PC-3 (cell line): Measurements from ENCODE around the gene CHAF1A. TPM values are rescaled to one million over a fixed set of nuclear protein-coding genes. Genes with fewer than 3 reads are reported as not detected.
A peak's percentile ranks its signal among the peaks of the same experiment; 100 is the strongest.

Experiments
- ATAC-seq: fragments of 200-7000 bp; cut with Tn5 transposase; 2 replicates; pipeline ENCODE4 v1.9.1; 2020; ENCODE audit warnings: mild to moderate bottlenecking, moderate library complexity
- Bru-seq: library from RNA; stranded (reverse); fragments of 400-500 nt; gene quantifications from one replicate; lab custom pipeline; 2021; lab: Mats Ljungman, UMichigan
- BruChase-seq, 2 experiments: library from RNA; stranded (reverse); fragments of 400-500 nt; gene quantifications; one replicate each; lab custom pipeline; 2021; lab: Mats Ljungman, UMichigan
- BruUV-seq: library from RNA; stranded (reverse); fragments of 400-500 nt; replicated peaks from 2 replicates; lab custom pipeline; 2021; lab: Mats Ljungman, UMichigan
- CTCF ChIA-PET: fragments of 300-600 bp; sonication (Branson Sonifier 250); formaldehyde crosslinking; loops from one replicate; lab custom pipeline; 2022; ENCODE audit warnings: antibody characterized with exemption; lab: Charles Lee
- POLR2A ChIA-PET: fragments of 300-600 bp; sonication (Branson Sonifier 250); formaldehyde crosslinking; loops from one replicate; lab custom pipeline; 2022; ENCODE audit warnings: antibody characterized with exemption; ENCODE audit not compliant: unreplicated experiment; lab: Charles Lee
- DNase-seq: peaks from one replicate; pipeline ENCODE4 v3.0.0-alpha.2; 2015
- H2AFZ ChIP-seq: fragments of 300-600 bp; sonication (generic); 2 replicates; pipeline ENCODE4 v1.6.0; 2016; ENCODE audit warnings: antibody characterized with exemption, low read length
- H3F3A ChIP-seq: fragments of 300-600 bp; sonication (generic); one replicate; pipeline ENCODE4 v1.6.0; 2017; ENCODE audit warnings: antibody characterized with exemption, low read length, control low read depth, mild to moderate bottlenecking; ENCODE audit not compliant: unreplicated experiment
- H3K27ac ChIP-seq: fragments of 300-600 bp; sonication (generic); 2 replicates; pipeline ENCODE4 v1.5.1; 2016; ENCODE audit warnings: mild to moderate bottlenecking, low read length
- H3K27me3 ChIP-seq: fragments of 300-600 bp; sonication (generic); 2 replicates; pipeline ENCODE4 v1.6.1; 2016; ENCODE audit warnings: low read length, mixed read lengths
- H3K36me3 ChIP-seq: fragments of 300-600 bp; sonication (generic); 2 replicates; pipeline ENCODE4 v1.6.1; 2016; ENCODE audit warnings: low read depth, mixed run types, low read length, mixed read lengths
- H3K4me1 ChIP-seq: fragments of 300-600 bp; sonication (generic); 2 replicates; pipeline ENCODE4 v1.5.1; 2016; ENCODE audit warnings: low read length; ENCODE audit not compliant: insufficient read depth
- H3K4me2 ChIP-seq: fragments of 300-600 bp; sonication (generic); 2 replicates; pipeline ENCODE4 v1.6.0; 2016; ENCODE audit warnings: low read length
- H3K4me3 ChIP-seq: fragments of 300-600 bp; sonication (generic); 2 replicates; pipeline ENCODE4 v1.5.1; 2016; ENCODE audit warnings: mild to moderate bottlenecking, low read length, mixed read lengths
- H3K79me2 ChIP-seq: fragments of 300-600 bp; sonication (generic); 2 replicates; pipeline ENCODE4 v1.6.1; 2017; ENCODE audit warnings: low read length, mixed read lengths
- H3K9ac ChIP-seq: fragments of 300-600 bp; sonication (generic); 2 replicates; pipeline ENCODE4 v1.6.0; 2016; ENCODE audit warnings: mild to moderate bottlenecking, low read length
- H3K9me2 ChIP-seq: fragments of 300-600 bp; sonication (generic); replicated peaks from 2 replicates; pipeline ENCODE4 v1.6.1; 2016; ENCODE audit warnings: mixed run types, low read length, mixed read lengths
- H3K9me3 ChIP-seq: fragments of 300-600 bp; sonication (generic); 2 replicates; pipeline ENCODE4 v1.6.1; 2016; ENCODE audit warnings: low read length, mixed read lengths
- H4K20me1 ChIP-seq: fragments of 300-600 bp; sonication (generic); 2 replicates; pipeline ENCODE4 v1.6.1; 2016; ENCODE audit warnings: low read length, mixed read lengths
- EZH2 ChIP-seq: fragments of 300-600 bp; sonication (generic); IDR thresholded peaks from one replicate; pipeline ENCODE4 v1.6.1; 2017; ENCODE audit warnings: antibody characterized with exemption, mild to moderate bottlenecking, low read length; ENCODE audit not compliant: unreplicated experiment
- EZH2phosphoT487 ChIP-seq: fragments of 300-600 bp; sonication (generic); IDR thresholded peaks from 2 replicates; pipeline ENCODE4 v1.6.1; 2018; ENCODE audit warnings: mild to moderate bottlenecking, antibody characterized with exemption, low read length, borderline replicate concordance
- intact Hi-C: fragments of 100-400 bp; cut with micrococcal nuclease; formaldehyde crosslinking; loops from 2 replicates; pipeline ENCODE4 v1.9.0; 2023
- long read RNA-seq: library from polyadenylated mRNA; unstranded; transcript quantifications from one replicate; pipeline ENCODE4 v2.0.0, GENCODE V29; 2021; ENCODE audit not compliant: unreplicated experiment
- total RNA-seq: library from RNA; depleted of rRNA; stranded (reverse); fragments of >200 nt; gene quantifications from 2 replicates; pipeline ENCODE4 v1.2.3, GENCODE V29; 2014; rRNA removed
- TF ChIP-seq, protein P1 (sequence below): fragments of 300-600 bp; sonication (generic); conservative IDR thresholded peaks from 2 replicates; pipeline ENCODE4 v1.5.1; 2017; ENCODE audit warnings: antibody characterized with exemption, low read depth, mild to moderate bottlenecking, low read length

The CHAF1A gene
- total RNA-seq = 48.9 and 59.8 TPM in 2 replicates
- Bru-seq, nascent RNA = percentile 56 among the genes with signal in this experiment
- BruChase-seq, experiment 1, labeled RNA remaining after a 6-hour chase = percentile 67 among the genes with signal in this experiment
- percentile 50 among the genes with signal in this experiment for BruChase-seq, experiment 2, labeled RNA remaining after a 2-hour chase
- long read RNA-seq, transcript CHAF1A-201 (15 exons, 3,339 nt) = major isoform, 12 of 29 reads
- long read RNA-seq, partial matches to known transcripts = 13 of 29 reads
- long read RNA-seq, other reads (novel, unspliced or antisense) = 4 of 29 reads

DNA sequence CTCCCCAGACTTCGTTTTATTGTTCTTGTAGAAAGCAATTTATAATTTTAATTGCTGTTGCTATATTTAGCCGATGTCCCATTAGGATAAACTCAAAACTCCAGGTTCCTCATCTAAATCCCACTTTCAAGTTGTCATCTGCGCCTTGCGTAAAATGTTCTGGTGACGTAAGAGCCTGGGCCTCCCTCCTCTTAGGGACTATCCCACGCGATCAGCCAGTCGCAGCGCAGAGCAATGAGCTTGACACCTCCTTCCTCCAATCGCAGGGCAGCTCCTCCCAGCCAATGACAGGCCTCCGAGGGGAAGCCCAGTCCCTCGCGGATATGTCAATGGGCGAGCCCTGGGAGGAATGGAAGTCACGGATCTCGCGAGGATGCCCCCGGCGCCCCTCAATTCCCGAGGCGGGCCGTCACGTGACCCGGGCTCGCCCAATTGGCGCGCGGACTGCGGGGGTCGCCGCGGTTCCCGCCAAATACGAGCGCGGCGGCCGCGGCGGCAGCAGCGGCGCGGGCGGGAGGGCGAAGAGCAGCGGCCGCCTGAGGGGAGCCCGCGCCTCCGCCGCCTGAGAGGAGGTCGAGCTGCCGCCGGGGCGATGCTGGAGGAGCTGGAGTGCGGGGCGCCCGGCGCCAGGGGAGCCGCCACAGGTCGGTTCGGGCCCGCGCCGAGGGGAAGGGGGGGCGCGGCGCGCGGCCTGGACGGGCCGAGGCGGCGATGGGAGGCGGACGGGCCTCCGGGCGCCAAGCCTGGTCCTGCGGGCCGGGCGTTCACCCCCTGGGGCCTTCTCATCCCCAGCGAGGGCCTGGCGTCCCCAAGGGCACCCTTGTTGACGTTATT lies at the start of gene CHAF1A:
Gene CHAF1A, plus strand, starts transcription at position 470 of the 834 bp plus-strand sequence. Its CDS starts 123 bp downstream, at position 593.
- BruUV-seq = no TSS peak
- CTCF ChIA-PET = interaction anchor here (0.6 to 1.0 kb wide), 2 partner anchors 27 to 135 kb away, joined by 3 to 11 read pairs; no protein-coding TSS in a partner anchor
- POLR2A ChIA-PET = no interaction called here

GRCh38 chr19:4352701-4353121 lies 49.7 kb upstream of the CHAF1A start:
- ATAC-seq = peak; percentile 55; the same call in 1 of the 2 replicates
- DNase-seq = peak; percentile 57
- Histone ChIP-seq H3K9me2 (no peaks in the 10 kb centered on the region), H3K27me3 (no peaks in the 10 kb centered on the region), H3K27ac (no peak overlapping the region), H3K9me3 (no peaks in the 10 kb centered on the region), H4K20me1 (no peaks in the 10 kb centered on the region), H3K79me2 (no peaks in the 10 kb centered on the region), H2AFZ (no peak overlapping the region), H3K4me1 (no peaks in the 10 kb centered on the region), H3K4me2 (no peak overlapping the region), H3K9ac (no peak overlapping the region), H3F3A (no peaks in the 10 kb centered on the region), H3K4me3 (no peak overlapping the region), H3K36me3 (no peaks in the 10 kb centered on the region)
- BruUV-seq = no TSS peak
- no peak for TF ChIP-seq EZH2phosphoT487
- TF ChIP-seq EZH2 = no peak
- TF ChIP-seq, protein P1, sequence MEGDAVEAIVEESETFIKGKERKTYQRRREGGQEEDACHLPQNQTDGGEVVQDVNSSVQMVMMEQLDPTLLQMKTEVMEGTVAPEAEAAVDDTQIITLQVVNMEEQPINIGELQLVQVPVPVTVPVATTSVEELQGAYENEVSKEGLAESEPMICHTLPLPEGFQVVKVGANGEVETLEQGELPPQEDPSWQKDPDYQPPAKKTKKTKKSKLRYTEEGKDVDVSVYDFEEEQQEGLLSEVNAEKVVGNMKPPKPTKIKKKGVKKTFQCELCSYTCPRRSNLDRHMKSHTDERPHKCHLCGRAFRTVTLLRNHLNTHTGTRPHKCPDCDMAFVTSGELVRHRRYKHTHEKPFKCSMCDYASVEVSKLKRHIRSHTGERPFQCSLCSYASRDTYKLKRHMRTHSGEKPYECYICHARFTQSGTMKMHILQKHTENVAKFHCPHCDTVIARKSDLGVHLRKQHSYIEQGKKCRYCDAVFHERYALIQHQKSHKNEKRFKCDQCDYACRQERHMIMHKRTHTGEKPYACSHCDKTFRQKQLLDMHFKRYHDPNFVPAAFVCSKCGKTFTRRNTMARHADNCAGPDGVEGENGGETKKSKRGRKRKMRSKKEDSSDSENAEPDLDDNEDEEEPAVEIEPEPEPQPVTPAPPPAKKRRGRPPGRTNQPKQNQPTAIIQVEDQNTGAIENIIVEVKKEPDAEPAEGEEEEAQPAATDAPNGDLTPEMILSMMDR = peak; percentile 65
- POLR2A ChIA-PET = interaction anchor here (0.6 to 0.7 kb wide), 2 partner anchors 9 to 11 kb away, joined by 3 to 11 read pairs; partner anchors contain the start of gene MPND
- CTCF ChIA-PET = interaction anchor here (0.6 to 1.2 kb wide), 7 partner anchors 10 to 574 kb away, joined by 3 to 23 read pairs (median 5); partner anchors contain the start of gene YJU2
- intact Hi-C loops = loop anchor here (5.0 kb wide), 1 partner anchor 85 kb away; no protein-coding TSS in a partner anchor

More for the DNA sequence above, at the start of gene CHAF1A:
- peak; percentile 98 for DNase-seq
- no peaks in the 10 kb centered on the region for H3K27me3 ChIP-seq
- no peaks in the 10 kb centered on the region for H3K9me3 ChIP-seq
- peak within 1 kb of the TSS; percentile 100 for H3K9ac ChIP-seq
- peak within 1 kb of the TSS; percentile 97 for H3K4me2 ChIP-seq
- intact Hi-C loops = loop anchor here (1.0 kb wide), 1 partner anchor 60 kb away; no protein-coding TSS in a partner anchor
- H3K36me3 ChIP-seq = no peaks in the 10 kb centered on the region; the same call in 1 of the 2 replicates
- H3K4me3 ChIP-seq = peak within 1 kb of the TSS; percentile 99
- peaks cover 72% of the 10 kb centered on the region for H3K79me2 ChIP-seq
- H4K20me1 ChIP-seq = peaks cover 13% of the 10 kb centered on the region; the same call in 1 of the 2 replicates
- H3K27ac ChIP-seq = peak within 1 kb of the TSS; percentile 51
- H3K9me2 ChIP-seq = no peaks in the 10 kb centered on the region
- peak; percentile 95 for ATAC-seq
- peak within 1 kb of the TSS; percentile 87 for H2AFZ ChIP-seq
- H3K4me1 ChIP-seq = peaks cover 24% of the 10 kb centered on the region
- TF ChIP-seq, protein P1 = no peak
- TF ChIP-seq EZH2 (no peak), EZH2phosphoT487 (no peak)
- H3F3A ChIP-seq = no peaks in the 10 kb centered on the region
